Measurements from ENCODE around the gene FASLG. TPM values are rescaled to one million over a fixed set of nuclear protein-coding genes. Genes with fewer than 3 reads are reported as not detected.

FASLG gene
- total RNA-seq, 4 donors from 2014 or later: 0.68 to 2.2 TPM; not detected in 2

GRCh38 chr1:172653015-172653709, 5.7 kb upstream of the FASLG start:
- TF ChIP-seq EP300 (IDR thresholded peaks at IDR 0.05; ENCODE audit: low read depth) (no peak), POLR2AphosphoS5 (IDR thresholded peaks at IDR 0.05) (no peak), POLR2A (IDR thresholded peaks at IDR 0.05) (no peak), CTCF (IDR thresholded peaks at IDR 0.05) (no peak)
- H3K36me3 ChIP-seq: no peaks in the 10 kb centered on the region
- no peaks in the 10 kb centered on the region for H3K27me3 ChIP-seq
- in situ Hi-C loops (cut with MboI; ENCODE audit: low pct_ligation_motif_present in 1 of 4, low pct_unique_long_range_greater_than_20kb in 1 of 4, low sequenced_read_pairs in 3 of 4): no loop called here
- H3K4me3 ChIP-seq: no peak overlapping the region
- DNase-seq: no peak
- no peaks in the 10 kb centered on the region for H3K4me1 ChIP-seq
- no peak overlapping the region for H3K27ac ChIP-seq
- intact Hi-C loops (cut with DNase I; ENCODE audit: low total_unique reads): no loop called here
- WGBS, 2 donors (ENCODE audit: low coverage in 1 of 2): 35 to 50% methylated on average over 5 of the region's 5 CpGs
- no peaks in the 10 kb centered on the region for H3K9me3 ChIP-seq

GRCh38 chr1:172654535-172654934, 4.4 kb upstream of the FASLG start:
- DNase-seq: no peak
- no peaks in the 10 kb centered on the region for H3K36me3 ChIP-seq
- H3K27me3 ChIP-seq: no peaks in the 10 kb centered on the region
- in situ Hi-C loops (cut with MboI; ENCODE audit: low pct_ligation_motif_present in 1 of 4, low pct_unique_long_range_greater_than_20kb in 1 of 4, low sequenced_read_pairs in 3 of 4): no loop called here
- no peaks in the 10 kb centered on the region for H3K9me3 ChIP-seq
- no peak for TF ChIP-seq EP300 (IDR thresholded peaks at IDR 0.05; ENCODE audit: low read depth)
- no peak for TF ChIP-seq POLR2AphosphoS5 (IDR thresholded peaks at IDR 0.05)
- no peak for TF ChIP-seq CTCF (IDR thresholded peaks at IDR 0.05)
- no peak for TF ChIP-seq POLR2A (IDR thresholded peaks at IDR 0.05)
- 86 to 92% methylated on average over 1 to 2 of the region's 2 CpGs for WGBS, 2 donors (ENCODE audit: low coverage in 1 of 2)
- no peaks in the 10 kb centered on the region for H3K4me1 ChIP-seq
- no peak overlapping the region for H3K27ac ChIP-seq
- H3K4me3 ChIP-seq: no peak overlapping the region
- intact Hi-C loops (cut with DNase I; ENCODE audit: low total_unique reads): no loop called here

GRCh38 chr1:172656576-172656975, 2.3 kb upstream of the FASLG start:
- H3K4me3 ChIP-seq: no peak overlapping the region
- no peaks in the 10 kb centered on the region for H3K4me1 ChIP-seq
- 65 to 87% methylated on average over 5 to 6 of the region's 6 CpGs for WGBS, 2 donors (ENCODE audit: low coverage in 1 of 2)
- no peaks in the 10 kb centered on the region for H3K36me3 ChIP-seq
- TF ChIP-seq EP300 (IDR thresholded peaks at IDR 0.05; ENCODE audit: low read depth): no peak
- no peak for TF ChIP-seq CTCF (IDR thresholded peaks at IDR 0.05)
- no peak for TF ChIP-seq POLR2AphosphoS5 (IDR thresholded peaks at IDR 0.05)
- no peak for TF ChIP-seq POLR2A (IDR thresholded peaks at IDR 0.05)
- intact Hi-C loops (cut with DNase I; ENCODE audit: low total_unique reads): no loop called here
- no peaks in the 10 kb centered on the region for H3K27me3 ChIP-seq
- DNase-seq: no peak
- H3K9me3 ChIP-seq: no peaks in the 10 kb centered on the region
- in situ Hi-C loops (cut with MboI; ENCODE audit: low pct_ligation_motif_present in 1 of 4, low pct_unique_long_range_greater_than_20kb in 1 of 4, low sequenced_read_pairs in 3 of 4): no loop called here
- no peak overlapping the region for H3K27ac ChIP-seq

GRCh38 chr1:172657586-172657985, 1.3 kb upstream of the FASLG start:
- TF ChIP-seq EP300 (IDR thresholded peaks at IDR 0.05; ENCODE audit: low read depth): no peak
- no peak for TF ChIP-seq POLR2AphosphoS5 (IDR thresholded peaks at IDR 0.05)
- no peak for TF ChIP-seq POLR2A (IDR thresholded peaks at IDR 0.05)
- TF ChIP-seq CTCF (IDR thresholded peaks at IDR 0.05): no peak
- intact Hi-C loops (cut with DNase I; ENCODE audit: low total_unique reads): no loop called here
- in situ Hi-C loops (cut with MboI; ENCODE audit: low pct_ligation_motif_present in 1 of 4, low pct_unique_long_range_greater_than_20kb in 1 of 4, low sequenced_read_pairs in 3 of 4): no loop called here
- H3K27ac ChIP-seq: no peak overlapping the region
- no peaks in the 10 kb centered on the region for H3K36me3 ChIP-seq
- H3K9me3 ChIP-seq: no peaks in the 10 kb centered on the region
- 86 to 89% methylated on average over 1 of the region's 1 CpG for WGBS, 2 donors (ENCODE audit: low coverage in 1 of 2)
- no peaks in the 10 kb centered on the region for H3K27me3 ChIP-seq
- H3K4me1 ChIP-seq: no peaks in the 10 kb centered on the region
- no peak overlapping the region for H3K4me3 ChIP-seq
- no peak for DNase-seq
